GM08714 (cell line): ENCODE data around the gene FNBP1L.
"Not testable (repeated sequence)": the region's sequence is repeated elsewhere in the genome, so short reads cannot be mapped to it uniquely, and the experiment has no call there.

ENCODE experiments used
- H3K4me3 ChIP-seq: fragments of 200-500 bp; sonication (Bioruptor generic); 2 replicates; pipeline ENCODE4 v1.5.1; 2014; ENCODE audit warnings: mild to moderate bottlenecking, low read length, inconsistent platforms
- ZNF274 ChIP-seq: IDR thresholded peaks from 2 replicates; pipeline ENCODE4 v1.6.1; 2012; ENCODE audit warnings: mild to moderate bottlenecking, low read depth, low read length

Gene FNBP1L

DNA sequence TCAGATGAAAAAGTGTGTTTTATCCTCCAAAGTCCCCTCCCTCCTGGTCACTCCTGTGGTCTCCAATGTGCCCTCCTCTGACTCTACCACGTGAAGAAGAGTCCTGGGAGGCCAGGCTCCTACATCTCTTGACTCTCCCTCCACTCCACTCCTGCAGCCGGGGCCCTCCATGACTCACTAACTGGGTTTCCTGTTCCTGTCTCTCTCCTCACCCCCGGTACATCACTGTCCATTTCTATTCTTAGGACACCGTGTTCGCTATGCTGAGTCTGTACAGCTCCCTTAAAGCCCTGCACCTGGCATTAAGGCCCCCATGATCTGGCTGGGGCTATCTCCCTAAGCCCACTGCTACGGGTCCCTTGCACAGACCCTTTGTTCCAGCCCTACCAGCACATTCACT lies 140.3 kb downstream of the FNBP1L start:
- TF ChIP-seq ZNF274 = no peak
- H3K4me3 ChIP-seq = no peak overlapping the region

- TF ChIP-seq ZNF274 = no peak
- no peak overlapping the region for H3K4me3 ChIP-seq
These were observed 141.0 kb downstream of the FNBP1L start for GRCh38 chr1:93588955-93589354.

DNA sequence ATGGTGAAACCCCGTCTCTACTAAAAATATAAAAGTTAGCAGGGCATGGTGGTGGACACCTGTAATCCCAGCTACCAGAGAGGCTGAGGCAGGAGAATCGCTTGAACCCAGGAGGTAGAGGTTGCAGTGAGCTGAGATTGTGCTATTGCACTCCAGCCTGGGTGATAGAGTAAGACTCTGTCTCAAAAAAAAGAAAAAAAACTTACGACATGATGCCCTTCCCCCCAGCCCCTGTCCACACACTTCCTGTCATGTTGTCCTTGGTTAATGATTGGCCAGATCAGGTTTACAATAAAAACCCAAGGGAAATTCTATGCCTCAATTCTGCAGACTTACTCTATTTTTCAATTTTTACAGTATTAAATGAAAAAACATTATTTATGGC lies 143.4 kb downstream of the FNBP1L start:
- H3K4me3 ChIP-seq = not testable (repeated sequence)

DNA sequence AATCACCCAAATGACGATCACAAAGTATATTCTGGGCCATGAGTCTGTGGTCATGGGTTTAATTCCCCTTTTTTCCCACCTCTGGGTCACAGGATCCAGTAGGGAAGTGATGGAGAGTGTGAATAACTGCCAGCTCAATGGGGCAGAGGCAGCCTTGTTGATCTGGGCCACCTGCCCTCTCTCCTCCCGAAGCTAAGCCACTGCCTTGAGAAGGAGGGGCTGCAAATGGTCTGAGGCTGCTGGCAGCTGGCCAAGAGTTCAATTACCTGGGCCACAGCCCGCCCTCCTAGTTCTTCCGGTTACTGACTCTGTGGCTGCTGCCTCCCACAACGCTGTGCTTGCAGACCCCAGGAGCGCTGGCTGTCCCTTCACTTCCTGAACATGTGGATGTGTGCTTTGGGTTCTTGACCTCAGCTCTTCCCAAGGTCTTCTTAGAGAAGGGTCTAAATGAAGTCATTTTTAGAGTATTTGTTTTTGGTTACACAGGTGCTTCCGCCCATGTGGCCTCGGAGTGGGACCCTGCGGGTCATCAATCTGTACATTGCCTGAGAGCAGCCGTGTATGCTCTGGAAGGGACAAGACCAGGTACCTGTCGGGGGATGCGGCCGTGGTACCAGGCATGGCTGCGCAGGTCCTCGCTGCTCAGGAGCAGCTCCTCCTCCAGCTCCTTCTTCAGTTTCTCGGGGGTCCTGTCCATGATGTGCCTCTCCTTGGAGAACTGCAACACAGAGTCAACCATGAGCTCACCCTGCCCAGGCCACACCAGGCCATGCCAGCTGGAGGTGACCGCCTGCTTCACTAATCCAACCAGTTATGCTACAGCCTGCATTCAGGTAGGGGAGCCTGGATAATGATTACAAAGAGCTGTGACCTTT lies 144.0 kb downstream of the FNBP1L start:
- no peak for TF ChIP-seq ZNF274
- no peak overlapping the region for H3K4me3 ChIP-seq

DNA sequence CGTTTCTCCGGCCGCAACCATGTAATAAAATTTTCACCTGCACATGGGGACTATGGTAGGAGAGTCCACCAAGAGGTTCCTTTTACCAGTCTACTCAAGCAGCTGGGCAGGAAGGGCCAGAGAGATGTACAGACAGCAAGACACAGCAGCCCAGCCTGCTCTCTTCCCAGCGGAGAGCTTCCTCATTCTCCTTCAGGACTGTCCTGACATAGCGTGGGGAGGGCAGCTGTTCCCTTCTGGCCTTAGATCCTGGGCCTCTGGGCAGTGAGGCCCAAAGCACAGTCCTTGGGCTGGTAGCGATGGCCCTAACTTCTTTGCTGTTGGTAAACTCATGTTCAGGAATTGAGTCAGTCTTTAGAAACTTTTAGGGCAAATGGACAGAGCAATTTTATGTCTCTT lies 144.6 kb downstream of the FNBP1L start:
- H3K4me3 ChIP-seq = no peak overlapping the region
- no peak for TF ChIP-seq ZNF274

GRCh38 chr1:93593854-93594602 lies 146.1 kb downstream of the FNBP1L start:
- TF ChIP-seq ZNF274 = no peak
- no peak overlapping the region for H3K4me3 ChIP-seq

DNA sequence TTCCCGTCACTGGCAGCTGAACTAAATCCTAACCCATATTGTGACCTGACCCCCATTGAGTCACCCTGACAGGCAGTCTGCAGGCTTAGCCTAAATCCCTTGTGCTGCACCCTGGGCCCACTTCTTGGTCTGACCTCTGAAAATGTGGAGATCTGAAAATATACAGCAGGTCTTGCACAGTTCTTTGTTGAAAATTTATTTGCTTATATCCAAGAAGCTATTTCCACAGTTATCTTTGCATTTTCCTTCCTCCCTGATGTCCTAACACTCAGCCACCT lies 146.6 kb downstream of the FNBP1L start:
- no peak overlapping the region for H3K4me3 ChIP-seq
- no peak for TF ChIP-seq ZNF274

DNA sequence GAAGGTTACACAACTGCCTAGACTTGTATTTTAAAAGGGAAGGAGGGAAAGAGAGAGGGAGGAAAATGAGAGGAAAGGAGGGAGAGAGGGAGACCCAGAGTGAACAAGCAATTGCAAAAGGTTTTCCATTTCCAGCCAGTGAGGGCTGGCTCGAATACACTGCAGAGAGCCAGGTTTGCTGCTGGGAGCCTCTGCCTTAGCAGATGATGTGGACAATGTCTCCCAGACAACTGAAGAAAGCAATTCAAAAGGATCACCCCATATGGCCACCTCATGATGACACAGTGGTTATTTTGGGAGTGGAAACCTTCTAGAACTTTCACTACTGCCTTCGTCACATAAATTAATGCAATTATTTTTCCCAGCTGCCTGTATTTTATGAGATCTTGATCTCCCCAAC lies 147.3 kb downstream of the FNBP1L start:
- no peak overlapping the region for H3K4me3 ChIP-seq
- no peak for TF ChIP-seq ZNF274

GRCh38 chr1:93595743-93596142 lies 147.8 kb downstream of the FNBP1L start:
- H3K4me3 ChIP-seq = no peak overlapping the region
- TF ChIP-seq ZNF274 = no peak

DNA sequence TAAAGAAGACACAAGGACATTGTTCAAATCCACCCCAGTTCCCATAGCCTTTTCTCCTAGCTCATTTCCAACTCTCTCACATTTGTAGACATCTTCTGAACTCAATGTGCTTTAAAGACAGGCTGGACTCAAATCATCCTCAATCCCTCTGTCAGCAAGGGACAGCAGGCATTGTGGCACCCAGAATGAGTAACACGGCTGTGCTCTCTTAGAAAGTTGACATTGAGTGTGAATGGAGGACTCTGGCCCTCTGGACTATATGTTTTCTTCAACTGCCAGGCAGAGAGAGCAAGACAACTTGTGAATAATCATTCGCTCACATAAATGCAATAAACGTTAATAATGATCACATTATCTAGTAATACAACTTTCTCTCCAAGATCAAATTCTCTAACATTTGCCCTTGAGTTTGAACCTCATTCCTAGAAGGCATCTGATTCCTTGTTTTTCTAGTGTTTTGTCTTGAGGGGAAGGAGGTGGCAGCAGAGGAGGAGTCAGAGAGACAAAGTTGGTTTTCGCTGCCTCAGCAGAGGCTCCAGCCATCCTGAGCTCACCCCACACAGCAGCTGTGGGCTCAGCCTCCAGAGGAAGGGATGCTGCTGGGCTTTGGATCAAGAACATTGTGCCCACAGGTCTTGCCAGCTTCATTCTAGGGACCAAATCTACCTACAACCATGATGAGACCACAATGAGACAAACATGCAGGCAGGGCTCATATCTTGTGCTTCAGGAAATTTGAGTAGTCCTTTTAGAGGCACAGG lies 148.6 kb downstream of the FNBP1L start:
- H3K4me3 ChIP-seq = no peak overlapping the region
- TF ChIP-seq ZNF274 = no peak

- H3K4me3 ChIP-seq = no peak overlapping the region
- TF ChIP-seq ZNF274 = no peak
These were observed 149.8 kb downstream of the FNBP1L start for GRCh38 chr1:93597709-93598108.

DNA sequence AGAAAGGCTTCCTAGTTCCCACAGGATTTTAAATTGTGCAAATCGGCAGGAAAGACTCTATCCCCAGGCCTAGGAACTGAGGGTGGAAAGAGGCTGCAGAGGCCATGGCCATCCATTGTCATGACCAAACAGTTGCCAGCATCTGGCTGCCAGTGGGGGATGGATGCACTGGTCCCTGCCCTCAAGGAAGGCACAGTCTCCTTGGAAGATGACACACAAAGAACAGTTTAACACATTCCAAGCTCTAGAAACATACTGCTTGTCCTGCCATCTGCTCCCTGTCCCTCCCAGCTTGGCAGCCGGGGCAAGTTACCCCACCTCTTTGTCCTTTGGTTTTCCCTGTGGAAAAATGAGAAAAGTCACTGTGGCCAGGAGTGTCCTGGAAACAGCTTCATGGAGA lies 150.5 kb downstream of the FNBP1L start:
- no peak for TF ChIP-seq ZNF274
- no peak overlapping the region for H3K4me3 ChIP-seq

DNA sequence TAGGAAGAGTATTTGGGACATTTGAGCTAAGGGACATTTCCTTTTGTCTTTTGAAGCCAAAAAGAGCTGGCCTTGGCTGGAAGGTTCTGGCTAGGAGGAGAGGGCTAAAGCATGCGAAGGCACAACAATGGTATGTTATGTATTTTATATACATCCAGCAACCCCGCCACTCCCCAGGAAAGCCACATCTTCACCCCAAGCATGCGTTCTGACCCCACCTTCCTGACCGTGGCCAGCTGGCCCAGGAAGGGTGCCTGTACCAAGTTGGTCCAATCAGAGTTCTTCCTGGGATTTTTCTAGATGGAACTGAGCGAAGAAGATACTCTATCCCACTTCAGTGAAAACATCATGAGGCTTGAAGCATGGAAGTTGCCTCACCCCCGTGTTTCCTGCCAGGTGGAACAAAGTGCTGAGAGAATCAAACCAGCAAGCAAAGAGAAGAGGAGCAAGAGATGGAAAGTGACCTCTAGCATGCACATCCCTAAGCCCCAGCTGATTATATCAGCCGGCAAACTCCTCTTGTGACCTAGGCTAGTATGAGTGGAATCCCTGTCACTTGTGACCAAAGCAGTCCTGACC lies 151.0 kb downstream of the FNBP1L start:
- no peak for TF ChIP-seq ZNF274
- H3K4me3 ChIP-seq = no peak overlapping the region

DNA sequence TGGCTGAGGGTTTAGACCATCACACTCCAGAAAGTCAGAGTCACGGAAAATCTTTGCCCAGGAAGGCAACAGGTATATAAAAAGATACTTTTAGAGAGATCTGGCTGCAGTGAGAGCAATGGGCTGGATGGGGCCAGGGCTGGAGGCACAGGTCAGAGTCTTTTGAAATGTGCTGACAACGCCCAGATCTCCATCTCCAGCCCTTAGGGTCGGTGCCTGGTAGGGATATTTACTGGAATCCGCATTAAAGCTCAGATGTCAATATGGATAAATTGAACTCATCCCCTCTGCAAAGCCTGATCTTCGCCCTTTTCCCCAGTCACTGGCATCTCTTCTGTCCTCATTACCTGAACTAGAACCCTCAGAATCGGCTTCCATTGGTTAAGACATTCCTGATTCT lies 151.6 kb downstream of the FNBP1L start:
- TF ChIP-seq ZNF274 = no peak
- no peak overlapping the region for H3K4me3 ChIP-seq
